Measurements from ENCODE around the gene SRPK2.
A peak's percentile ranks its signal among the peaks of the same experiment; 100 is the strongest.
"Not testable (repeated sequence)": the region's sequence is repeated elsewhere in the genome, so short reads cannot be mapped to it uniquely, and the experiment has no call there.

The SRPK2 gene

GRCh38 chr7:105195891-105196290, 192.8 kb downstream of the SRPK2 start:
- FAIRE-seq (no peak), DNase-seq (ENCODE audit: low spot score) (no peak)

- not testable (repeated sequence) for FAIRE-seq; DNase-seq (ENCODE audit: low spot score)
Measured at GRCh38 chr7:105194959-105195358, 193.8 kb downstream of the SRPK2 start.

DNA sequence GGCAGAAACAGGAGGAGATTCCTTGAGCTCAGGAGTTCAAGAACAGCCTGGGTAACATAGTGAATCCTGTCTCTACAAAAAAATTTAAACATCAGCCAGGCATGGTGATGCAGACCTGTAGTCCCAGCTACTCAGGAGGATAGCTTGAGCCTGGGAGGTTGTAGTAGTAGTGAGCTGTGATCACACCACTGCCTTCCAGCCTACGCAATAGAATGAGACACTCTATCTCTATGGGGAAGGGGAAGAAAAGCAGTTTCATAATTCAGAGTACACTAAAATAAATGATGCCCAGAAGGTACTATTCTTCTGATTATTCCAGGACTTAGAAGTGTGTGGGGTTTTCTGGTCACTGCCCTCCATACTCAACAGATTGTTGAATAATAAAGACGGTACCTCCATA, 197.4 kb downstream of the SRPK2 start:
- DNase-seq (ENCODE audit: low spot score) (no peak), FAIRE-seq (no peak)

DNA sequence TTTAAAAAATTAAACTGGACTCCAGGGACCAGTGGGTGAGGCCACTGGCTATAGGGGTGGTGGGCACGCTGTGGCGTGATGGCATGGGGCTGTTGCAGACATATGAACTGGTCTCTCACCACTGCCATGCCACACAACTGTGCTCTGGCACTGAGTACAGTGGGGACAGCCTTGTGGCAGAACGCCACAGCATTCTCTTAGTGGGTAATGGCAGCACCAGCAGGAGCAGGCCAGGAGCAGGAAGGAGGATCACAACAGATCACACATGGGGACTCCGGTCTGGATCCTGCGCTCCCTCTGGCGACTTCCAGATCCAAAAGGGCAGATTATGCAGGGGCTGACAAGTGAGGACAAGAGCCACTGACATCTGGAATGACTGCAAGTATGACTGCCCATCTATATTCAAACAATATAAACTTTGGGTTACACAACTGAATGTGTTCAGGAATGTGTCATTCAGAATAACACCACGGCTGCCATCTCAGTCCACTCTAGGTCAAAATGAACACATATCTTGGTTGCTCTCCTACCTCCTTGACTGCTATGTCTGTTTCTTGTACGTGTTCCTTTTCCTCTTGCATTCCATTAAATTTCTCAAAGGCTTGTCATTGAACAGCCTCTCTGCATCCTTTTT, 198.7 kb downstream of the SRPK2 start:
- FAIRE-seq, result no peak

GRCh38 chr7:105188201-105188600, 200.5 kb downstream of the SRPK2 start:
- FAIRE-seq, result no peak

More for the DNA sequence above, 198.7 kb downstream of the SRPK2 start:
- DNase-seq (ENCODE audit: low spot score), result no peak

DNA sequence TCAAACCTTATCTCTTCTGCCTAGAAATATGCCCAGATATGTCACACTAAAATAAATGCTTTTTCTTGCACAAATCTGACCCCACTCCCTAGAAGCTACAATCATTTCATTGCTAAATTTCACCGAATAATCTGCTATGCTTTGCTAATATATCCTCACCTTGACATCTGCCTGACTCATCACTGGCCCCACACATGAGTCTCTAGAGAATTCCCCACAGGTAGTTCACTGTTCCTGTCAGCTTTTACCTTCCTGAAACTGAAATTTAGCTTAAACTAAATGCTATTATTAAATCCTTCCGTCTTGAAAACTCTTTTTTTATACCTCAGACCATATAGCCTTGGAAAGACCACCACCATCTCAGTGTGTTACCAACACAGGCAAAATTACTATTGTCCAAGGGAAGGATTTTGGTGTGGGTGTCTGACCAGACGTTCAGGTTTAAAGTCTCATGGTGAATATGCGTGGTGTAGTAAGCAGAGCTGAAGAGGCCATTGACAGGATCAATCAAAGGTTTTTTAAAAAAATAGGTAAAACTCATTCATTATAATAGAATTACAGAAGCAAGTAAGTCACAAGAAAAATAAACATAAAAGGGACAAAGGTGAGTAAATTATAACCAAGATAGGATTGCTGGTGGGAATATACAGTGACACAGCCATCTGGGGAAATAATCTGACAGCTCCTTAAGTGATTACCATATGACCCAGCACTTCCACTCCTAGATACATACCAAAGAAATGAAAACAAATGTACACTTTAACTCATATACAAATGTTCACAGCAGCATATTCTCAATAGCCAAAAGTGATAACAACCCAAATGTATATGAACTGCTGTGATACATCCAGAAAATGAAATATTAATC, 201.2 kb downstream of the SRPK2 start:
- no peak for FAIRE-seq
- no peak for DNase-seq (ENCODE audit: low spot score)

More at GRCh38 chr7:105188201-105188600, 200.5 kb downstream of the SRPK2 start:
- no peak for DNase-seq (ENCODE audit: low spot score)

DNA sequence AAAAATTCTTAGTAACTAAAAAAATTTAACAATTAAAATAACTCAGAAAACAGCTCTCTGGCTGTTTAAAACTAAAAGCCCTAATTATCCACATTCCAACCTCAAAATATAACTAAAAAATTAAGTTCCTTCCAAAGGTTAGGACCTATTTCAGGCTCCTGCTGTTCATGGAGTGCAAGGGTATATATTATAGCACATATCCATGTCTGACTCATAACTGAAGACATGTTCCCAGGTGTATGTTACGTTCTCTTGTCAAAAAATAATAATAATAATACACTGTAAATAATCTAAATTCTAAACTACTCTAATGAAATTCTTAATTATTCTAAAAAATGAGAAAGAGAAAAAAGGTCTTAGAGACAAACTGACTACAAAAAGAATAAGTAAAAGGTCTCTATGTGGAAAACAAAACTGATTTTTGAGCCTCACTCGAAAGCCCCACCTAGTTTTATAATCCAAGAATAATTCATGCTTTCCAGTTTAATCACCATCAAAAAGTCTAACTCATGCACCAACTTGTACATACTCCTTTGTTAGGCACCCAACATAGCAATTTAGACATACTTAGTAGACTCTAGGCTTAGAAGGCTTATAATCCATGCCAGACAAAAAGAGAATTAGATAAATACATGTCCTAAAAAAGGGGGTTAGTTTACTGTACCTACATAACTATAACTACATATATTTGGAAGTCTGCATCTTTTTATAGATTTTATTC, 203.3 kb downstream of the SRPK2 start:
- DNase-seq (ENCODE audit: low spot score), result no peak
- FAIRE-seq, result no peak

DNA sequence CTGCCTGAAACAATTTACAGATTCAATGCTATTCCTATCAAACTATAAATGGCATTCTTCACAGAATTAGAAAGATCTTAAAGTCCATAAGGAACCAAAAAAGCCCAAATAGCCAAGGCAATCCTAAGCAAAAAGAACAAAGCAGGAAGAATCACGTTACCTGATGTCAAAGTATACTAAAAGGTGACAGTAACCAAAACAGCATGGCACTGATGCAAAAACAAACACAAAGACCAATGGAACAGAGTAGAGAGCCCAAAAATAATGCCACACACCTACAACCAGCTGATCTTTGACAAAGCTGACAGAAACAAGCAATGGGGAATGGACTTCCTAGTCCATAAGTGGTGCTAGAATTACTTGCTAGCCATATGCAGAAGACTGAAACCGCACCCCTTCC, 208.7 kb downstream of the SRPK2 start:
- no peak for DNase-seq (ENCODE audit: low spot score)
- FAIRE-seq, result no peak

GRCh38 chr7:105178928-105179541, 209.7 kb downstream of the SRPK2 start:
- FAIRE-seq, result no peak
- DNase-seq (ENCODE audit: low spot score), result no peak

- DNase-seq (ENCODE audit: low spot score), result no peak
- FAIRE-seq, result no peak
Measured at GRCh38 chr7:105178177-105178576, 210.5 kb downstream of the SRPK2 start.

GRCh38 chr7:105177026-105177425, 211.7 kb downstream of the SRPK2 start:
- FAIRE-seq, result no peak

DNA sequence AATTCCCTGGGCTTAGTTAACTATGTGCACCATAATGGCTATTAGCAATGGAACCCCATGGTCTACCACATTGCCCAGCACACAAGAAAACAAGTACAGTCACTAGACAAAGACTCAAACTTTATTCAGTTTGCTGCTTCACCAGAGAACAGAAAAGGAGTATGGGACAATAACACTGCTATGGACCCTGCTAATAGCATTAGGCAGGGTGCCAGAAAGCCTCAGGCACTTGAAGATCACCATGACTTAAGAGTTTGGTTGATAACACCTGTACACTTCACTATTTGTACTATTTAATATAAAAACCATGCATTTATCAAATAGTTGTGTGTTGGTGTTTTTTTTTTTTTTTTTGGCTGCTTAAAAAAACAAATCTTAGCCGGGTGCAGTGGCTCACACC, 215.1 kb downstream of the SRPK2 start:
- FAIRE-seq, result no peak
- DNase-seq (ENCODE audit: low spot score), result no peak

More at GRCh38 chr7:105177026-105177425, 211.7 kb downstream of the SRPK2 start:
- DNase-seq (ENCODE audit: low spot score), result no peak

- no peak for DNase-seq (ENCODE audit: low spot score)
- no peak for FAIRE-seq
Measured at GRCh38 chr7:105164751-105165150, 224.0 kb downstream of the SRPK2 start.

DNA sequence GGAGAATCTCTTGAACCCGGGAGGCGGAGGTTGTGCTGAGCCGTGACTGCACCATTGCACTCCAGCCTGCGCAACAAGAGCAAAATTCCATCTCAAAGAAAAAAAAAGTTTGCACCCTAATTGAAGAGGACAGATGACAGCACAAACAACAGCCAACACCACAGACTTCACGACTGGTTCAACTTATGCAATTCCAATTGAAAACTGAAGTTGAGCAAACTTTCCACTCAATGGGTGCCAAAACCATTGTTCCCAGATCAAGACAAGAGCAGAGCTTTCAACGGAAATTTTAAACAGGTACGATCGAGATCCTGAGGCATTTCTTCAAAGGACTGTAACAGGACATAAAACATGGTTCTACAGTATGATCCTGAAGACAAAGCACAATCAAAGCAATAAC, 225.0 kb downstream of the SRPK2 start:
- FAIRE-seq (no peak), DNase-seq (ENCODE audit: low spot score) (no peak)

GRCh38 chr7:105161366-105161765, 227.4 kb downstream of the SRPK2 start:
- DNase-seq (ENCODE audit: low spot score) (no peak), FAIRE-seq (no peak)

DNA sequence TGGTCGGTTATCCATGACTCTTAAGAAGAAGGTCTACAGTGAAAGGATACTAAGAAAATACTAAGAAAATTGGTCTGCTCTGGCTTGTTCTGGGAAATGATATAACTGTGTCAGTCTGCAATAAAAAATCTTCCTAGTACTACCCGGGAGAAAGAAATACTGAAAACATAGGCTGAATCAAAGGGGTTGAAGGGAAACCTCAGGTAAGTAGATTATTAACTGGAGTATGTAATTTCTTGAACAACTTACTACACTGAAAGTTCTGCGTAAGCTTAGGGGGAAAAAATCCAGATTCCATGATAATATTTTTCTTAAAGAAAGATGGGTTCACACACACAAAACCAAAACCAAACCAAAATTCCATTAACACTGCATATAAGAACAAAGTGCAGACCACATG, 231.4 kb downstream of the SRPK2 start:
- FAIRE-seq (no peak), DNase-seq (ENCODE audit: low spot score) (no peak)

DNA sequence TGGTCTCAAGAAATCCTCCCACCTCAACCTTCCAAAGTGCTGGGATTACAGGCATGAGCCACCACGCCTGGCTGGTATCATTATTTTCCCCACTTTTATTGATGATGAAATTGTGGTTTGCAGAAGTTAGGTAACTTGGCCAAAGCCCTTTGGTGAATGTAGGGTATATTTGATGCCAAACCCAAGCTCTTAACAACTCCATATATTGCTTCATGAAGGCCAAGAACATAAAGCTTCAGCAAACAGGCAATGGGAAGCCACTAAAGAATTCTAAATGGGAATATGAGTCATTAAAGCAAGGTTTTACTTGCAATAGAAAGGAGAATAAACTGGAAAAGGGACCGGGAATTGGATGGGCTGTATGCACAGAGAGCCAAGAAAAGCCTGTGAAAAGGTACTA, 232.0 kb downstream of the SRPK2 start:
- FAIRE-seq (no peak), DNase-seq (ENCODE audit: low spot score) (no peak)

GRCh38 chr7:105154084-105154483, 234.6 kb downstream of the SRPK2 start:
- FAIRE-seq, result no peak
- no peak for DNase-seq (ENCODE audit: low spot score)

GRCh38 chr7:105153531-105153930, 235.2 kb downstream of the SRPK2 start:
- no peak for FAIRE-seq
- DNase-seq (ENCODE audit: low spot score), result no peak

DNA sequence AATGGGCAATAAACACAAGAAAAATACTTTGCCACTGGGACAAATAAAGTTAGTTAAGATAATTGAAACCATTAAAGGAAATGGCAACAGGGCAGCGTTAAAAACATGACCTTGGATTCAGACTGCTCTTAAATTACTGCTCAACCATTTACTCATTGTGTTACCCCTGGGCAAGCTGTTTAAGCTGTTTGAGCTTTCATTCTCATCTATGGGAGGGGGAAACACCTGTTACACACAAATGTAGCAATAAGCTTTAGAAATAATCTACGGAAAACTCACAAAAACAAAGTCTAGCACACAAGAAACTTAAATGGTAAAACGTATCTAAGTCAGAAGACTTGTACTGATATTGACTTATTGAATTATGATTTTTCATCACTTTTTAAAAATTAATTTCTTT, 237.6 kb downstream of the SRPK2 start:
- DNase-seq (ENCODE audit: low spot score) (no peak), FAIRE-seq (no peak)

DNA sequence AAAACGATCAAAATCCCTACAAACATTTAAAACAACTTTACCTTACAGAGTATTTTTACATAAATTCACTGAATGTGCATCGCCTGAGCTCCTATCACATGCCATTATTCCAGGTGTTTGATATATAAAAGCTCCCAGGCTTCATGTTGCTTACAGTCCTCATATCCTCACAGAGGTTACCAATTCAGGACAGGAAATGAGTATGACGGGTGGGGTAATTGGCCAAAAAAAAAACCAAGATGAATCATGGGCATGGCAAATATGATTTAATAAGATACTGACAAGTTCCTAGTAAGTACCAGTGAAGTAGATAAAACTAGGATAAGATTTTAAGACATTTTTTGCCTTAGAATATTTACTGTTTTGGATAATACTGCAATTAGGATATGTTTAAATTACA, 238.9 kb downstream of the SRPK2 start:
- DNase-seq (ENCODE audit: low spot score) (no peak), FAIRE-seq (no peak)

- peak; percentile 23 for DNase-seq (ENCODE audit: low spot score)
- no peak for FAIRE-seq
Measured at GRCh38 chr7:105141068-105141467, 247.7 kb downstream of the SRPK2 start.
